ENCODE results near the gene KCNG4. TPM values are rescaled to one million over a fixed set of nuclear protein-coding genes. Genes with fewer than 3 reads are reported as not detected.

Gene KCNG4
- total RNA-seq, 1 experiment from 2014 or later, result not detected

- Histone ChIP-seq H3K79me1 (ENCODE audit: insufficient read depth, low read depth, low read length, poor library complexity, severe bottlenecking) (no peaks in the 10 kb centered on the region), H2BK120ac (ENCODE audit: low read depth, low read length, poor library complexity, severe bottlenecking) (no peak overlapping the region), H4K91ac (ENCODE audit: insufficient read length, low read depth, low read length) (no peak overlapping the region), H3K56ac (ENCODE audit: insufficient read length, low read depth, low read length) (no peak overlapping the region), H3T11ph (ENCODE audit: low read length) (no peak overlapping the region), H4K20me1 (ENCODE audit: control insufficient read depth, insufficient read depth, insufficient read length) (no peaks in the 10 kb centered on the region), H2BK12ac (ENCODE audit: insufficient read length, low read depth, low read length) (no peak overlapping the region), H3K4ac (ENCODE audit: low read depth, low read length) (no peak overlapping the region), H4K5ac (ENCODE audit: insufficient read length, low read depth, low read length) (no peak overlapping the region), H3K18ac (ENCODE audit: insufficient read length, low read depth, low read length) (no peak overlapping the region), H2BK15ac (ENCODE audit: low read depth, low read length) (no peak overlapping the region), H3K23ac (ENCODE audit: insufficient read length, low read depth, low read length) (no peak overlapping the region), H2AFZ (ENCODE audit: low read length) (no peak overlapping the region), H4K8ac (replicated peaks; ENCODE audit: insufficient read length, low read depth, low read length) (no peak overlapping the region), H3K14ac (ENCODE audit: insufficient read depth, low read length) (no peak overlapping the region), H3K27ac (ENCODE audit: insufficient read length, low read depth, low read length) (no peak overlapping the region), H2BK5ac (ENCODE audit: insufficient read length, low read length) (no peak overlapping the region), H3K9ac (ENCODE audit: extremely low read depth, insufficient read length, low read length) (no peak overlapping the region), H3K4me2 (ENCODE audit: insufficient read depth, insufficient read length, low read length) (no peak overlapping the region), H3K9me3 (ENCODE audit: control insufficient read depth, low read depth, low read length) (no peaks in the 10 kb centered on the region), H3K4me1 (ENCODE audit: insufficient read depth, low read length) (peaks cover 4% of the 10 kb centered on the region; the same call in 1 of the 2 replicates), H3K27me3 (ENCODE audit: insufficient read depth, low read length) (no peaks in the 10 kb centered on the region), H3K23me2 (ENCODE audit: insufficient read length, low read depth, low read length, poor library complexity, severe bottlenecking) (no peaks in the 10 kb centered on the region), H2AK5ac (ENCODE audit: insufficient read length, low read length) (no peak overlapping the region), H3K79me2 (ENCODE audit: insufficient read depth, low read length) (no peaks in the 10 kb centered on the region), H2BK20ac (ENCODE audit: low read depth, low read length, poor library complexity, severe bottlenecking) (no peak overlapping the region)
- TF ChIP-seq CTCF (conservative IDR thresholded peaks at IDR 0.05), result no peak
- Mint-ChIP-seq H3K36me3 (ENCODE audit: insufficient read depth in 1 of 3, low read depth in 3 of 3) (peaks cover 0 to 2% (median 0%) of the 10 kb centered on the region in 3 experiments; a peak in 1 of 7 replicates), H3K4me3 (no peak overlapping the region), H3K9me3 (peaks cover 0 to 4% of the 10 kb centered on the region in 2 experiments; a peak in 3 of 5 replicates), H3K27me3 (ENCODE audit: low read depth) (peaks cover 20% of the 10 kb centered on the region), H3K4me1 (peaks cover 22 to 26% of the 10 kb centered on the region in 2 experiments), H3K27ac (no peak overlapping the region)
- DNase-seq, result no peak
- WGBS (ENCODE audit: extremely low coverage, insufficient read length, low lambda C conversion rate), result no CpG with 5 or more reads among the region's 16 CpGs
These were observed 46.9 kb upstream of the KCNG4 start for GRCh38 chr16:84286578-84287240.
